Measurements from ENCODE around the gene TUBA4A. TPM values are rescaled to one million over a fixed set of nuclear protein-coding genes. Genes with fewer than 3 reads are reported as not detected.

Gene TUBA4A
- total and polyA plus RNA-seq, 10 of the 15 experiments (the other 5 are each of a cell fraction or from before 2014, with no cell fraction given) = 58.2 to 325 (median 134) TPM

DNA sequence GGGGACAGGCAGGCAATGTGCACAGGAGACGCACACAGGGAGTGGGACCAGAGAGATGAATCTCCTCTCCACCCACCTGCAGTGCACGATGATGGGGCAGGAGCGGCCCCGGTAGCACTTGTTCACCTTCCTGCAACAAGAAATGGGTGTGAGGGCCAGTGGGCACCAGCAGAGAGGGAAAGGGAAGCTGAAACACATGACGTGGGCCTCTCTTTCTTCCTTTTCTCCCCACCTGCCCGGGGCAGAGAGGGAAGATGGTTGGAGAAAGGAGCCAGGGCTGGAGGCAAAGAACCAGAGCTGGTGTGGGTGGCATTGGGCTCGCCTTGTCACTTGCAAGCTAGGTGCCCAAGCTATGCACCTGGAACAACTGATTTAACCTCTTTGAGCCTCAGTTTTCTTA lies 37.7 kb upstream of the TUBA4A start (continued):
- TF ChIP-seq, protein P1, sequence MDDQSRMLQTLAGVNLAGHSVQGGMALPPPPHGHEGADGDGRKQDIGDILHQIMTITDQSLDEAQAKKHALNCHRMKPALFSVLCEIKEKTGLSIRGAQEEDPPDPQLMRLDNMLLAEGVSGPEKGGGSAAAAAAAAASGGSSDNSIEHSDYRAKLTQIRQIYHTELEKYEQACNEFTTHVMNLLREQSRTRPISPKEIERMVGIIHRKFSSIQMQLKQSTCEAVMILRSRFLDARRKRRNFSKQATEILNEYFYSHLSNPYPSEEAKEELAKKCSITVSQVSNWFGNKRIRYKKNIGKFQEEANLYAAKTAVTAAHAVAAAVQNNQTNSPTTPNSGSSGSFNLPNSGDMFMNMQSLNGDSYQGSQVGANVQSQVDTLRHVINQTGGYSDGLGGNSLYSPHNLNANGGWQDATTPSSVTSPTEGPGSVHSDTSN (IDR thresholded peaks at IDR 0.05; ENCODE audit: insufficient replicate concordance, low read depth, low read length) = no peak
- TF ChIP-seq SIN3A (IDR thresholded peaks at IDR 0.05; ENCODE audit: low read depth, low read length) (no peak), SMAD1 (IDR thresholded peaks at IDR 0.05; ENCODE audit: low read depth, partially characterized antibody) (no peak)

DNA sequence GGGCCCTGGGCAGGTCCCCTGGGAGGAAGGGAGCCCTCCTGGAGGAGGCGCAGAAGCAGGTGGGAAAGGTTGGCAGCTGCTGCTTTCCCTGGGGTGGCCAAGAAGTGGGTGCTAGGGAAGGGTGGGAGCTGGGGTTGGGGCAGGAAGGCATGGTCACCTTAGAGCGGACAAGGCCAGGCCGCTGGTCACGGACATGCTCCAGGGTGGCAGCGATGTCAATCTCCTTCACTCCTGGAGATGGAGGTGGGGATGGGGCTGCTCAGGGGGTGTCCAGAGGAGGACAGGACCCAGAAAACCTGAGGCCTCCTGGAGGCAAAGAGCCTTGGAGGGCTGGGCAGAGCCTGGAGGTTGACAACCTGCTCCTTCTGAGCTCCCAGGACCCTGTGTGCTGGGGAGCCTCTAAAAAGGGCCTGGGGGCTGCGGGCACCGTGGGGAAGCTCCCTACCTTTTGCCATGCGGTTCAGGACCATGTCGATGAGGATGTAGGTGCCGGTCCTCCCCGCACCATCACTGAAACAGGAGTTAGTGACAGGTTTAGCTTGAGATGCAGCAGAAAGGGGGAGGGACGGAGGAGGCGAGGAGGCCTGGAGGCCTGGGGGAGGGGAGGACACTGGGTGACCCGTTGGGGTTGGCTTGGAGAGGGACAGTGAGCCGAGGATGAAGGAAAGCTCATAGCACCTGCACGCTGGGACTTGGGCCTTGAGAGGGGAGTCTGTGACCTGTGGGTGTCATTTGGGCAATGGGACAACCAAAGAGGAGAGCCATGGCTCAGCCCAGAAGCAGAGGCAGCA lies 36.9 kb upstream of the TUBA4A start:
- FAIRE-seq = no peak
- H3K79me2 ChIP-seq (ENCODE audit: control insufficient read depth, insufficient read depth, low read length) = no peaks in the 10 kb centered on the region
- no peak for DNase-seq (ENCODE audit: low read depth, low spot score)
- no peaks in the 10 kb centered on the region for H4K20me1 ChIP-seq (ENCODE audit: control insufficient read depth, insufficient read depth)
- no TSS peak for BruUV-seq (replicated peaks)
- ChIA-PET POLR2A (interaction anchor here (1.1 to 1.3 kb wide), 2 partner anchors 38 to 42 kb away, joined by 3 to 4 read pairs; partner anchors contain the start of gene TUBA4B), RAD21 (ENCODE audit: unreplicated experiment) (interaction anchor here (6.5 kb wide), 1 partner anchor 12 kb away, joined by 78 read pairs; the partner anchor contains the start of gene DNAJB2), CTCF (interaction anchor here (1.3 to 6.7 kb wide), 2 partner anchors 12 to 119 kb away, joined by 5 to 257 read pairs; partner anchors contain the start of gene DNAJB2), SMC1A (ENCODE audit: uncharacterized antibody, unreplicated experiment) (interaction anchor here (0.9 to 6.0 kb wide), 2 partner anchors 11 to 140 kb away, joined by 3 to 96 read pairs; partner anchors contain the start of gene DNAJB2)
- no peak overlapping the region for H2AFZ ChIP-seq (ENCODE audit: control insufficient read depth, low read depth, low read length)
- H3K27me3 ChIP-seq (replicated peaks in 1 of 2; ENCODE audit: control insufficient read depth in 2 of 2, insufficient read depth in 2 of 2, low read length in 1 of 2) = peaks cover 0 to 3% of the 10 kb centered on the region in 2 experiments; a peak in 2 of 4 replicates
- 47% methylated on average over 16 of the region's 16 CpGs for WGBS (ENCODE audit: insufficient coverage, insufficient replicate concordance, low lambda C conversion rate, missing lambda C conversion rate)
- intact Hi-C loops (cut with micrococcal nuclease; ENCODE audit: unreplicated experiment) (no loop called here), in situ Hi-C loops (cut with MboI) (no loop called here)
- no peak overlapping the region for H3K27ac ChIP-seq (ENCODE audit: control insufficient read depth, insufficient read depth)
- no peak overlapping the region for H3K4me2 ChIP-seq (ENCODE audit: control insufficient read depth, insufficient read depth)
- H3K36me3 ChIP-seq (ENCODE audit: control insufficient read depth in 2 of 2, insufficient read depth in 2 of 2, low read length in 1 of 2) = no peaks in the 10 kb centered on the region
- no peak overlapping the region for H3K9ac ChIP-seq (ENCODE audit: control insufficient read depth, insufficient read depth, low read length)
- H3K9me3 ChIP-seq (replicated peaks; ENCODE audit: control insufficient read depth, insufficient read depth, low read length) = no peaks in the 10 kb centered on the region
- no peak for TF ChIP-seq PAX5 (IDR thresholded peaks at IDR 0.05; ENCODE audit: borderline replicate concordance, low read depth, low read length)
- no peak for TF ChIP-seq CEBPB (IDR thresholded peaks at IDR 0.05; ENCODE audit: borderline replicate concordance in 1 of 2, low read depth in 2 of 2, low read length in 2 of 2)
- H3K4me1 ChIP-seq (ENCODE audit: control insufficient read depth, insufficient read depth, low read length) = peaks cover 8% of the 10 kb centered on the region
- no peak overlapping the region for H3K4me3 ChIP-seq
- no peak for ATAC-seq

Data from GM12878 (cell line).